GM19193 (cell line): ENCODE data around the gene DCUN1D1.

Experiments
- POLR2A ChIP-seq: IDR thresholded peaks from 4 replicates; pipeline ENCODE4 v1.6.1; 2011; ENCODE audit not compliant: insufficient read depth, insufficient read length; ENCODE audit errors: extremely low read depth

Gene DCUN1D1

GRCh38 chr3:182895513-182896112 lies 84.7 kb downstream of the DCUN1D1 start:
- TF ChIP-seq POLR2A, result no peak

- no peak for TF ChIP-seq POLR2A
Measured at GRCh38 chr3:182892226-182892625, 88.1 kb downstream of the DCUN1D1 start.

GRCh38 chr3:182891364-182891763 lies 89.0 kb downstream of the DCUN1D1 start:
- no peak for TF ChIP-seq POLR2A

- no peak for TF ChIP-seq POLR2A
Measured at GRCh38 chr3:182889948-182890629, 90.2 kb downstream of the DCUN1D1 start.
